T47D (cell line): ENCODE measurements around the gene SPI1.
"Not testable (repeated sequence)": the region's sequence is repeated elsewhere in the genome, so short reads cannot be mapped to it uniquely, and the experiment has no call there.

ENCODE experiments used
- DNase-seq, 2 experiments: peaks; one replicate each; pipeline versions ENCODE4 v3.0.0 to v3.0.0-alpha.2; 2011 to 2012; ENCODE audit warnings: low read depth in 1 of 2, low spot score in 1 of 2
- JUND ChIP-seq: IDR thresholded peaks from 2 replicates; pipeline ENCODE4 v1.6.1; 2012; ENCODE audit warnings: low read depth
- in situ Hi-C: cut with HindIII; loops from 2 replicates; pipeline ENCODE4 v1.10.0; 2016; ENCODE audit warnings: low sequenced_read_pairs, low pct_unique_long_range_greater_than_20kb

SPI1 gene

GRCh38 chr11:47347137-47347536, 31.2 kb downstream of the SPI1 start:
- in situ Hi-C loops, result no loop called here
- DNase-seq, result no peak
- no peak for TF ChIP-seq JUND

- in situ Hi-C loops, result no loop called here
- no peak for TF ChIP-seq JUND
- DNase-seq, result no peak
These were observed 32.3 kb downstream of the SPI1 start for GRCh38 chr11:47345890-47346563.

- TF ChIP-seq JUND, result no peak
- no peak for DNase-seq
- in situ Hi-C loops, result no loop called here
These were observed 35.5 kb downstream of the SPI1 start for GRCh38 chr11:47342854-47343253.

GRCh38 chr11:47342036-47342803, 36.1 kb downstream of the SPI1 start:
- no peak for TF ChIP-seq JUND
- DNase-seq, result no peak
- in situ Hi-C loops, result no loop called here

- in situ Hi-C loops, result no loop called here
These were observed 37.2 kb downstream of the SPI1 start for GRCh38 chr11:47340980-47341775.

GRCh38 chr11:47340010-47340409, 38.3 kb downstream of the SPI1 start:
- no peak for DNase-seq
- in situ Hi-C loops, result no loop called here
- TF ChIP-seq JUND, result no peak

More at GRCh38 chr11:47340980-47341775, 37.2 kb downstream of the SPI1 start:
- TF ChIP-seq JUND, result no peak
- DNase-seq, result no peak

- no peak for DNase-seq
- in situ Hi-C loops, result no loop called here
- no peak for TF ChIP-seq JUND
These were observed 39.7 kb downstream of the SPI1 start for GRCh38 chr11:47338396-47339241.

- TF ChIP-seq JUND, result no peak
- no peak for DNase-seq
- in situ Hi-C loops, result no loop called here
These were observed 41.0 kb downstream of the SPI1 start for GRCh38 chr11:47337229-47337924.

GRCh38 chr11:47336595-47336994, 41.8 kb downstream of the SPI1 start:
- no peak for TF ChIP-seq JUND
- no peak for DNase-seq
- in situ Hi-C loops, result no loop called here

GRCh38 chr11:47335733-47336132, 42.6 kb downstream of the SPI1 start:
- in situ Hi-C loops, result no loop called here
- DNase-seq, result no peak
- TF ChIP-seq JUND, result no peak

- DNase-seq, in situ Hi-C loops: not testable (repeated sequence)
These were observed 43.5 kb downstream of the SPI1 start for GRCh38 chr11:47334699-47335411.
